ENCODE data around the gene HS6ST1.
A peak's percentile ranks its signal among the peaks of the same experiment; 100 is the strongest.

The HS6ST1 gene

DNA sequence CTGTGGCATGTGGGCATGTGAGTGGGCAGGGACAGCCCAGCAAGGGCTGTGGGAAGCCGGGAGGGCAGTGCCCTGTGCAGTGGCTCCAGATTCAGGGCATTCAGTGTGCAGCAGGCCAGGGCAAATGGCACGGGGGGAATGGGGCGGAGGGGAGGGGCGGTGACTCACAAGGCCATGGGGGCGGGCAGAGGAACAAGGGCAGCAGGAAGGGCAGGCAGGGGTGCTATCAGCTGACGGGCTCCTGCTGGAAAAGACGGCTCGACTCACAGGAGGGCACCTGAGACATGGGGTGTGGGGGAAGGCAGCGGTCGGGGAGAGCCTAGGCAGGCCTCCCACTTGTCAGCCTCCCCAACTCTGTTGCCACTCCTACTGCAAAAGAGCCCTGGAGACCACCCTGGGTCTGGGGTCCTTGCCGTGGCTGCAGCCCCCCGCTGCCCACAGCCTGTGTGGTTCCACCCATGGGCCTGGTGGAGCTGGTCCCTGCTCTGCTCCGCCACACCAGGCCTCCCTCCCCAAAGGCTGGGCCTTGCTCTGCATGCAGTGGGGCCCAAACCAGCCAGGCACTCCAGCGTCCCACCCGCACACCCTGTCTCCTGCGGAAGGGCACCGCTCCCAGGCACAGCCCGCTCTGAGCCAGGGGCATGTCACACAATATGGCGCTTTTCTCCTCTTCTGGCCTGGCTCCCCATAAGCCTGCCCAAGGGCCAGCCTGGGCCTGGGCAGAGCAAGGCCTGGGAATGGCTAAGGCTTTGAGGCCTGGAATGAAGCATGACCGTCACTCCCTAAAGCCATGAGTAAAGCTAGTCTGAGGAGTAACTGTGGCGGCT lies 25.9 kb downstream of the HS6ST1 start:
- peaks cover 58% of the 10 kb centered on the region for H3K36me3 ChIP-seq (ENCODE audit: insufficient read depth, low read length)
- no peak overlapping the region for H3K4me3 ChIP-seq (ENCODE audit: low read depth in 1 of 2, low read length in 2 of 2)
- no peak overlapping the region for H3K9ac ChIP-seq (ENCODE audit: low read depth, low read length)
- no peak overlapping the region for H2AFZ ChIP-seq (ENCODE audit: low read depth, low read length)
- H3K4me1 ChIP-seq (ENCODE audit: insufficient read depth, low read length), result peaks cover 5% of the 10 kb centered on the region; the same call in 1 of the 2 replicates
- H3K27me3 ChIP-seq (ENCODE audit: insufficient read depth, low read length, poor library complexity), result no peaks in the 10 kb centered on the region
- H4K20me1 ChIP-seq (ENCODE audit: insufficient read depth, low read length), result peaks cover 94% of the 10 kb centered on the region
- no peak overlapping the region for H3K4me2 ChIP-seq (ENCODE audit: insufficient read depth, low read length)
- no peak for TF ChIP-seq EZH2 (IDR thresholded peaks at IDR 0.05; ENCODE audit: borderline replicate concordance, low read depth, low read length, severe bottlenecking)
- TF ChIP-seq, protein P1, sequence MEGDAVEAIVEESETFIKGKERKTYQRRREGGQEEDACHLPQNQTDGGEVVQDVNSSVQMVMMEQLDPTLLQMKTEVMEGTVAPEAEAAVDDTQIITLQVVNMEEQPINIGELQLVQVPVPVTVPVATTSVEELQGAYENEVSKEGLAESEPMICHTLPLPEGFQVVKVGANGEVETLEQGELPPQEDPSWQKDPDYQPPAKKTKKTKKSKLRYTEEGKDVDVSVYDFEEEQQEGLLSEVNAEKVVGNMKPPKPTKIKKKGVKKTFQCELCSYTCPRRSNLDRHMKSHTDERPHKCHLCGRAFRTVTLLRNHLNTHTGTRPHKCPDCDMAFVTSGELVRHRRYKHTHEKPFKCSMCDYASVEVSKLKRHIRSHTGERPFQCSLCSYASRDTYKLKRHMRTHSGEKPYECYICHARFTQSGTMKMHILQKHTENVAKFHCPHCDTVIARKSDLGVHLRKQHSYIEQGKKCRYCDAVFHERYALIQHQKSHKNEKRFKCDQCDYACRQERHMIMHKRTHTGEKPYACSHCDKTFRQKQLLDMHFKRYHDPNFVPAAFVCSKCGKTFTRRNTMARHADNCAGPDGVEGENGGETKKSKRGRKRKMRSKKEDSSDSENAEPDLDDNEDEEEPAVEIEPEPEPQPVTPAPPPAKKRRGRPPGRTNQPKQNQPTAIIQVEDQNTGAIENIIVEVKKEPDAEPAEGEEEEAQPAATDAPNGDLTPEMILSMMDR (IDR thresholded peaks at IDR 0.05; ENCODE audit: borderline replicate concordance, extremely low read depth, low read length, poor library complexity, severe bottlenecking), result no peak
- ATAC-seq (ENCODE audit: insufficient read depth, low read depth) (no peak), DNase-seq (no peak)
- H3K9me3 ChIP-seq (ENCODE audit: insufficient read depth, low read length, severe bottlenecking), result no peaks in the 10 kb centered on the region
- H3K27ac ChIP-seq (ENCODE audit: low read length), result no peak overlapping the region
- peaks cover 100% of the 10 kb centered on the region for H3K79me2 ChIP-seq (ENCODE audit: insufficient read depth, low read length)

DNA sequence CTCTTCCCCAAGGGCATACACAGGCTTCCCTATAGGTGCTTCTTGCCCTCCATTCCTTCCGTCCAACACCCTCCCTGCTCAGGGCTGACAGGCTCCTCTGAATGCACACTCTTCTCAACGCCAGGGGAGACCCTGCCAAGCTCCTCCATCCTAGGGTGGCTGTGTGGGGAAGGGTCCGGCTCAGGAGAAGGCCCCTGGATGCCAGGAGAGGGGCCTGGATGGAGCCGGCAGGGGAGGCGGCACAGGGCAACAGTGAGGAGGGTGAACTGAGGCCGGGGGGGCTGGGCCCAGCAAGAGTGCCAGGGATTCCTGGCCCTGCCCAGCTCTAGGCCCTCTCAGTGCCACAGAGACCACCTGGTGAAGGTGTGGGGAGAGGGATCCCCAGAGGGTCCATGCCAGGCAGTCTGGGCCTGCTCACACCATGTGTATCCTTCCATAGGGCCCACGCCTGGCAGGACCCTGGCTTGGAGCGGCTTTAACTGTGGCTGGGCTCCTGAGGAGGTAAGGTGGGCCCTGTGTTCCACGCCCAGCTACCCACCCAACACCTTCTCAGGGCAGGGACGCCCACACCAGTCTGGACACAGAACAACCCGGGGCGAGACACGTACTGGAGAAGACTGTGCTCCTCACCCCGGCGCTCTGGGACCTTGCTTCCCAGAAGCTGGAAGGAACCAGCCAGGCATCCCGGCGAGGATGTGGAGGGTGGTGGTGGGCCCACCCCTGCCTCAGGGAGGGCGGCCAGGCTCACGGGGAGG lies 26.6 kb downstream of the HS6ST1 start:
- Histone ChIP-seq H4K20me1 (ENCODE audit: insufficient read depth, low read length) (peaks cover 97% of the 10 kb centered on the region), H3K27me3 (ENCODE audit: insufficient read depth, low read length, poor library complexity) (no peaks in the 10 kb centered on the region), H3K4me1 (ENCODE audit: insufficient read depth, low read length) (peaks cover 5% of the 10 kb centered on the region; the same call in 1 of the 2 replicates), H3K27ac (ENCODE audit: low read length) (no peak overlapping the region), H2AFZ (ENCODE audit: low read depth, low read length) (no peak overlapping the region), H3K4me3 (ENCODE audit: low read depth in 1 of 2, low read length in 2 of 2) (no peak overlapping the region), H3K9me3 (ENCODE audit: insufficient read depth, low read length, severe bottlenecking) (no peaks in the 10 kb centered on the region), H3K36me3 (ENCODE audit: insufficient read depth, low read length) (peaks cover 66% of the 10 kb centered on the region), H3K9ac (ENCODE audit: low read depth, low read length) (no peak overlapping the region), H3K4me2 (ENCODE audit: insufficient read depth, low read length) (no peak overlapping the region), H3K79me2 (ENCODE audit: insufficient read depth, low read length) (peaks cover 100% of the 10 kb centered on the region)
- ATAC-seq (ENCODE audit: insufficient read depth, low read depth), result no peak
- TF ChIP-seq, protein P1 (IDR thresholded peaks at IDR 0.05; ENCODE audit: borderline replicate concordance, extremely low read depth, low read length, poor library complexity, severe bottlenecking), result no peak
- no peak for TF ChIP-seq EZH2 (IDR thresholded peaks at IDR 0.05; ENCODE audit: borderline replicate concordance, low read depth, low read length, severe bottlenecking)
- DNase-seq, result no peak

DNA sequence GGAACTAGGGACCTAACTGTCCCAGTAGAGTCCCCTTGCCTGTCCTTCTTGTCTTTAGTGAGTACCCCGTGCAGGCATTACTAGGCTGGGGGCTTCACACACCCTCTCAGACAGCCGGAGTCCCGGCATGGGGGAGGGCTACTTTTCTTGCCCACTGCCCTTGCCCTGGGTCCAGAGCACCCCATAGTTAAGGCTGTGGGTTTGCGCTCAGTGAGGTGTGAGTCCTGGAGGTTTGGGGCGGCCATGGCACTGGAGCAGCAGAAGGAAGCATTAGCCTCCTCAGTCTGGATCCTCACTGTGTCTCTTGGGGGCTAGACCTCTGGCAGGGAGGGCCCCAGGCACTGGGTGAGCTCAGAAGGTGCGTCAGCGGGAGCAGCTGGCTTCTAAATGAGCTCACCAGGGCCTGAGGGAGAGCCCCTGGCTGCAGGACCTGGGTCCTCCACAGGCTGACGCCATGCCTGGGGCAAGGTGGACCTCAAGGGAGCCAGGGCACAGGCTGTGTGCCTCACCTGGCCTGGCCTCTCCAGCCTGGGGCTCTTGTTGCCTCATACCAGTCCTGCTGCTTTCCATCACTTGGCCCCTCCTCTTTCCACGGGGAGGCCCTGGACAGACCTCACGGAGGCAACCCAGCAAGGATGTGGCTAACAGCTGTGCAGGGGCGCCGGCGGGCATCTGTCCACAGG lies 27.4 kb downstream of the HS6ST1 start:
- DNase-seq (no peak), ATAC-seq (ENCODE audit: insufficient read depth, low read depth) (peak; percentile 18; the same call in 1 of the 3 replicates)
- H4K20me1 ChIP-seq (ENCODE audit: insufficient read depth, low read length), result peaks cover 98% of the 10 kb centered on the region
- no peak overlapping the region for H3K4me2 ChIP-seq (ENCODE audit: insufficient read depth, low read length)
- no peak overlapping the region for H3K9ac ChIP-seq (ENCODE audit: low read depth, low read length)
- H3K27me3 ChIP-seq (ENCODE audit: insufficient read depth, low read length, poor library complexity), result no peaks in the 10 kb centered on the region
- TF ChIP-seq, protein P1 (IDR thresholded peaks at IDR 0.05; ENCODE audit: borderline replicate concordance, extremely low read depth, low read length, poor library complexity, severe bottlenecking), result no peak
- TF ChIP-seq EZH2 (IDR thresholded peaks at IDR 0.05; ENCODE audit: borderline replicate concordance, low read depth, low read length, severe bottlenecking), result no peak
- H3K4me3 ChIP-seq (ENCODE audit: low read depth in 1 of 2, low read length in 2 of 2), result no peak overlapping the region
- H3K79me2 ChIP-seq (ENCODE audit: insufficient read depth, low read length), result peaks cover 100% of the 10 kb centered on the region
- peaks cover 5% of the 10 kb centered on the region; the same call in 1 of the 2 replicates for H3K4me1 ChIP-seq (ENCODE audit: insufficient read depth, low read length)
- no peak overlapping the region for H3K27ac ChIP-seq (ENCODE audit: low read length)
- H2AFZ ChIP-seq (ENCODE audit: low read depth, low read length), result no peak overlapping the region
- H3K9me3 ChIP-seq (ENCODE audit: insufficient read depth, low read length, severe bottlenecking), result no peaks in the 10 kb centered on the region
- H3K36me3 ChIP-seq (ENCODE audit: insufficient read depth, low read length), result peaks cover 73% of the 10 kb centered on the region
